Keratinocyte (primary cell): ENCODE measurements around the gene ITGAV. TPM values are rescaled to one million over a fixed set of nuclear protein-coding genes. Genes with fewer than 3 reads are reported as not detected.

ENCODE experiments used
- DNase-seq: peaks from one replicate; pipeline ENCODE4 v3.0.0-alpha.2; 2011; ENCODE audit warnings: low read depth, missing footprints, low spot score
- FAIRE-seq: peaks from 2 replicates; lab custom pipeline; 2011; peaks lifted over from hg19 to GRCh38; lab: Jason Lieb, UNC
- H2AFZ ChIP-seq: 2 replicates; pipeline ENCODE4 v1.6.0; 2012; ENCODE audit warnings: low read length, control low read depth, inconsistent platforms; ENCODE audit not compliant: control insufficient read depth
- H3K27ac ChIP-seq: 2 replicates; pipeline ENCODE4 v1.5.1; 2011; ENCODE audit warnings: low read length; ENCODE audit not compliant: control insufficient read depth, insufficient read depth
- H3K27me3 ChIP-seq: 3 replicates; pipeline ENCODE4 v1.6.0; 2011; ENCODE audit warnings: low read length; ENCODE audit not compliant: control insufficient read depth, insufficient read depth; ENCODE audit errors: extremely low read depth
- H3K36me3 ChIP-seq, 2 experiments: 2 replicates in 1 of 2; 3 replicates in 1 of 2; pipeline ENCODE4 v1.5.1; 2011; ENCODE audit warnings: low read length in 2 of 2, mild to moderate bottlenecking in 1 of 2; ENCODE audit not compliant: control insufficient read depth in 2 of 2, insufficient read depth in 2 of 2; ENCODE audit errors: extremely low read depth in 1 of 2
- H3K4me1 ChIP-seq: 3 replicates; pipeline ENCODE4 v1.5.1; 2011; ENCODE audit warnings: low read length; ENCODE audit not compliant: control insufficient read depth, insufficient read depth; ENCODE audit errors: extremely low read depth
- H3K4me2 ChIP-seq: 3 replicates; pipeline ENCODE4 v1.6.0; 2011; ENCODE audit warnings: low read depth, low read length; ENCODE audit not compliant: control insufficient read depth, insufficient read depth; ENCODE audit errors: extremely low read depth
- H3K4me3 ChIP-seq, 3 experiments: fragments of 200-600 bp in 1 of 3; sonication (generic) in 1 of 3; 2 replicates in 2 of 3; 3 replicates in 1 of 3; pipeline ENCODE4 v1.5.1; 2011 to 2016; ENCODE audit warnings: low read length in 3 of 3, mild to moderate bottlenecking in 3 of 3, control low read depth in 2 of 3, inconsistent platforms in 1 of 3, low read depth in 1 of 3, mixed read lengths in 1 of 3, mixed run types in 1 of 3, moderate library complexity in 1 of 3; ENCODE audit not compliant: control insufficient read depth in 2 of 3, insufficient read depth in 2 of 3; ENCODE audit errors: extremely low read depth in 1 of 3
- H3K79me2 ChIP-seq: 2 replicates; pipeline ENCODE4 v1.6.0; 2012; ENCODE audit warnings: low read length; ENCODE audit not compliant: control insufficient read depth, insufficient read depth
- H3K9ac ChIP-seq: 3 replicates; pipeline ENCODE4 v1.6.0; 2011; ENCODE audit warnings: low read length; ENCODE audit not compliant: control insufficient read depth, insufficient read depth; ENCODE audit errors: extremely low read depth
- H3K9me1 ChIP-seq: 3 replicates; pipeline ENCODE4 v1.6.0; 2011; ENCODE audit warnings: low read length; ENCODE audit not compliant: control insufficient read depth, insufficient read depth; ENCODE audit errors: extremely low read depth
- H3K9me3 ChIP-seq: 2 replicates; pipeline ENCODE4 v1.5.1; 2012; ENCODE audit warnings: low read depth, low read length; ENCODE audit not compliant: control insufficient read depth
- H4K20me1 ChIP-seq: 3 replicates; pipeline ENCODE4 v1.6.0; 2011; ENCODE audit warnings: low read length; ENCODE audit not compliant: control insufficient read depth, insufficient read depth; ENCODE audit errors: extremely low read depth
- EZH2 ChIP-seq: IDR thresholded peaks from one replicate; pipeline ENCODE4 v1.6.1; 2012; ENCODE audit warnings: inconsistent platforms, mild to moderate bottlenecking, low read length, moderate library complexity
- dilution Hi-C: fragments of 300-500 bp; cut with MboI; formaldehyde crosslinking; loops from one replicate; pipeline ENCODE4 v1.7.0; 2020; ENCODE audit warnings: low sequenced_read_pairs; ENCODE audit not compliant: extremely low pct_ligation_motif_present
- polyA plus RNA-seq, 5 experiments: library from polyadenylated mRNA; depleted of rRNA in 3 of 5; stranded (reverse) in 3 of 5; stranded (forward) in 1 of 5; unstranded in 1 of 5; fragments of >200 nt; gene quantifications; 1 replicate in 1 of 5; 2 replicates in 3 of 5; 3 replicates in 1 of 5; pipeline versions ENCODE4 v1.2.1 to v1.2.3, GENCODE V29; 2011 to 2012; ENCODE audit warnings: missing spikeins in 2 of 5, low read depth in 1 of 5, low replicate concordance in 1 of 5
- TF ChIP-seq, protein P1 (sequence below), 3 experiments: IDR thresholded peaks in 1 of 3; conservative IDR thresholded peaks in 1 of 3; optimal IDR thresholded peaks in 1 of 3; 2 replicates in 2 of 3; 3 replicates in 1 of 3; pipeline versions ENCODE3 to v1.5.1; 2011; ENCODE audit warnings: low read length in 3 of 3, mild to moderate bottlenecking in 3 of 3, moderate library complexity in 2 of 3, control low read depth in 1 of 3, inconsistent platforms in 1 of 3; ENCODE audit not compliant: insufficient read depth in 2 of 3; ENCODE audit errors: extremely low read depth in 1 of 3

Gene ITGAV
- polyA plus RNA-seq, 1 donor (not counting 4 experiments of a cell fraction or from before 2014, with no cell fraction given), result 63.7 TPM

- no peaks in the 10 kb centered on the region for H3K9me3 ChIP-seq
- DNase-seq, result no peak
- FAIRE-seq, result peak; percentile 23
- no peaks in the 10 kb centered on the region for H3K27me3 ChIP-seq
- H3K4me2 ChIP-seq, result peak overlapping the region; percentile 100
- no peaks in the 10 kb centered on the region for H3K9me1 ChIP-seq
- no peaks in the 10 kb centered on the region for H3K36me3 ChIP-seq
- H2AFZ ChIP-seq, result peak overlapping the region; percentile 81
- peaks cover 23% of the 10 kb centered on the region for H3K4me1 ChIP-seq
- dilution Hi-C loops, result no loop called here
- TF ChIP-seq, protein P1, sequence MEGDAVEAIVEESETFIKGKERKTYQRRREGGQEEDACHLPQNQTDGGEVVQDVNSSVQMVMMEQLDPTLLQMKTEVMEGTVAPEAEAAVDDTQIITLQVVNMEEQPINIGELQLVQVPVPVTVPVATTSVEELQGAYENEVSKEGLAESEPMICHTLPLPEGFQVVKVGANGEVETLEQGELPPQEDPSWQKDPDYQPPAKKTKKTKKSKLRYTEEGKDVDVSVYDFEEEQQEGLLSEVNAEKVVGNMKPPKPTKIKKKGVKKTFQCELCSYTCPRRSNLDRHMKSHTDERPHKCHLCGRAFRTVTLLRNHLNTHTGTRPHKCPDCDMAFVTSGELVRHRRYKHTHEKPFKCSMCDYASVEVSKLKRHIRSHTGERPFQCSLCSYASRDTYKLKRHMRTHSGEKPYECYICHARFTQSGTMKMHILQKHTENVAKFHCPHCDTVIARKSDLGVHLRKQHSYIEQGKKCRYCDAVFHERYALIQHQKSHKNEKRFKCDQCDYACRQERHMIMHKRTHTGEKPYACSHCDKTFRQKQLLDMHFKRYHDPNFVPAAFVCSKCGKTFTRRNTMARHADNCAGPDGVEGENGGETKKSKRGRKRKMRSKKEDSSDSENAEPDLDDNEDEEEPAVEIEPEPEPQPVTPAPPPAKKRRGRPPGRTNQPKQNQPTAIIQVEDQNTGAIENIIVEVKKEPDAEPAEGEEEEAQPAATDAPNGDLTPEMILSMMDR (optimal IDR thresholded peaks at IDR 0.05 in 1 of 3, IDR thresholded peaks at IDR 0.05 in 1 of 3, conservative IDR thresholded peaks at IDR 0.05 in 1 of 3; ENCODE audit: extremely low read depth in 1 of 3, insufficient read depth in 2 of 3, low read length in 3 of 3), result no peak
- no peak for TF ChIP-seq EZH2
- H3K4me3 ChIP-seq, result peak overlapping the region; percentile 79 to 99 (median 97)
- H3K27ac ChIP-seq, result peak overlapping the region; percentile 96
- peaks cover 52% of the 10 kb centered on the region for H3K79me2 ChIP-seq
- H3K9ac ChIP-seq, result peak overlapping the region; percentile 96
- peaks cover 2% of the 10 kb centered on the region for H4K20me1 ChIP-seq
These were observed 1.1 kb downstream of the ITGAV start for GRCh38 chr2:186590759-186591505.

- Histone ChIP-seq H3K79me2 (peaks cover 53% of the 10 kb centered on the region), H3K9ac (peak overlapping the region; percentile 96), H2AFZ (no peak overlapping the region), H3K4me2 (peak overlapping the region; percentile 100), H4K20me1 (peaks cover 2% of the 10 kb centered on the region), H3K36me3 (no peaks in the 10 kb centered on the region), H3K27me3 (no peaks in the 10 kb centered on the region), H3K9me1 (no peaks in the 10 kb centered on the region), H3K4me1 (peaks cover 28% of the 10 kb centered on the region), H3K4me3 (peak overlapping the region; percentile 79 to 99 (median 97)), H3K27ac (peak overlapping the region; percentile 96), H3K9me3 (no peaks in the 10 kb centered on the region)
- FAIRE-seq, result no peak
- no peak for DNase-seq
- dilution Hi-C loops, result no loop called here
- no peak for TF ChIP-seq EZH2
- TF ChIP-seq, protein P1 (optimal IDR thresholded peaks at IDR 0.05 in 1 of 3, IDR thresholded peaks at IDR 0.05 in 1 of 3, conservative IDR thresholded peaks at IDR 0.05 in 1 of 3; ENCODE audit: extremely low read depth in 1 of 3, insufficient read depth in 2 of 3, low read length in 3 of 3), result no peak
These were observed 1.6 kb downstream of the ITGAV start for GRCh38 chr2:186591506-186591890.
